ENCODE measurements around the gene MN1. TPM values are rescaled to one million over a fixed set of nuclear protein-coding genes. Genes with fewer than 3 reads are reported as not detected.

MN1 gene
- total RNA-seq, 1 donor from 2014 or later, result 0.09 TPM

GRCh38 chr22:27734066-27734465 is 67.5 kb downstream of the MN1 start:
- intact Hi-C loops (cut with micrococcal nuclease), result no loop called here
- no peak overlapping the region for H3K27ac Mint-ChIP-seq
- H3K4me1 Mint-ChIP-seq (ENCODE audit: low read depth), result no peaks in the 10 kb centered on the region
- DNase-seq (ENCODE audit: low spot score), result no peak
- no peaks in the 10 kb centered on the region for H3K36me3 Mint-ChIP-seq (ENCODE audit: low read depth)
- H3K9me3 Mint-ChIP-seq, result peaks cover 6% of the 10 kb centered on the region
- no peak overlapping the region for H3K4me3 Mint-ChIP-seq (ENCODE audit: low read depth)
- no peaks in the 10 kb centered on the region for H3K27me3 Mint-ChIP-seq (ENCODE audit: low read depth)

GRCh38 chr22:27732841-27733240 is 68.7 kb downstream of the MN1 start:
- intact Hi-C loops (cut with micrococcal nuclease), result no loop called here
- H3K36me3 Mint-ChIP-seq (ENCODE audit: low read depth), result no peaks in the 10 kb centered on the region

DNA sequence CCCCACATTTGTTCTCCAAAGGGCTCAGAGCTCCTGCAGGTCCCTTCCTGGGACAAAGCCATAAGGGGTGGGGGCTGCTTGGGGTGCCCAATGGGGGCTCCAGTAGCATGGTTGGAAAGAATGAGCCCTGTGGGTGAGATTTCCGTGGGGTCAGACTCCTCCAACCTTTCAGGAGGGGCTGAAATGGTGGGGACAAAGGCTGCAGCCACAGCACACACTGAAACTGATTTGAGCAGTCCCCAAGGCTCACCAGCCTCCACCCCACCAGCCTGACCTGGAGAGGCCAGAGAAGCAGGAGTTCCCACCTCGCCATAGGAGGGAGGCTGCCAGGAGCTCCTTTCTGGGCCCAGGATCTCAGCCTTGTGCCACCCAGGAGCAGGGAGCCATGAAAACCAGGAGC is 69.2 kb downstream of the MN1 start:
- H3K36me3 Mint-ChIP-seq (ENCODE audit: low read depth), result no peaks in the 10 kb centered on the region

More at GRCh38 chr22:27732841-27733240, 68.7 kb downstream of the MN1 start:
- Mint-ChIP-seq H3K4me1 (ENCODE audit: low read depth) (no peaks in the 10 kb centered on the region), H3K27ac (no peak overlapping the region), H3K4me3 (ENCODE audit: low read depth) (no peak overlapping the region), H3K9me3 (peaks cover 5% of the 10 kb centered on the region), H3K27me3 (ENCODE audit: low read depth) (no peaks in the 10 kb centered on the region)
- DNase-seq (ENCODE audit: low spot score), result no peak

DNA sequence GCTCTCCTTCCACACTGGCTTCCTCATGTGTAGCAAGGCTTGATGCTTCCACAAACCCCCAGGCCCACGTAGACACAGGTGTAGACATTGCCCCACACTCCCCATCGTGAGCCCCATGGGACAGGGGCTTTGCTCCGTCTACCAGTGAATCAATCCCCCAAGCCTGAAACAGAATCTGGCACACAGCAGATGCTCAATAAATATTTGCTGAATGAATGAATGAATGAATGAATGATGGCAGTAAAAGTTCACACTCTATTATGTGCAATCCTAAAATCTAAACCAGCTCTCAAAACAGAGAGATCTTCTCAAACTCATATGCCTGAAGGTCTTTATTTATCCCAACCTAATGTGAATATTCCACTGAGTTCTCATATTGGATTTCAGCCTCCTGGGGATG is 69.9 kb downstream of the MN1 start:
- no peak for DNase-seq (ENCODE audit: low spot score)
- Mint-ChIP-seq H3K4me3 (ENCODE audit: low read depth) (no peak overlapping the region), H3K27me3 (ENCODE audit: low read depth) (no peaks in the 10 kb centered on the region), H3K9me3 (no peaks in the 10 kb centered on the region), H3K27ac (no peak overlapping the region), H3K4me1 (ENCODE audit: low read depth) (no peaks in the 10 kb centered on the region), H3K36me3 (ENCODE audit: low read depth) (no peaks in the 10 kb centered on the region)
- intact Hi-C loops (cut with micrococcal nuclease), result no loop called here

More for the DNA sequence above, 69.2 kb downstream of the MN1 start:
- Mint-ChIP-seq H3K4me3 (ENCODE audit: low read depth) (no peak overlapping the region), H3K27ac (no peak overlapping the region), H3K27me3 (ENCODE audit: low read depth) (no peaks in the 10 kb centered on the region), H3K4me1 (ENCODE audit: low read depth) (no peaks in the 10 kb centered on the region), H3K9me3 (peaks cover under 1% of the 10 kb centered on the region)
- DNase-seq (ENCODE audit: low spot score), result no peak
- intact Hi-C loops (cut with micrococcal nuclease), result no loop called here

DNA sequence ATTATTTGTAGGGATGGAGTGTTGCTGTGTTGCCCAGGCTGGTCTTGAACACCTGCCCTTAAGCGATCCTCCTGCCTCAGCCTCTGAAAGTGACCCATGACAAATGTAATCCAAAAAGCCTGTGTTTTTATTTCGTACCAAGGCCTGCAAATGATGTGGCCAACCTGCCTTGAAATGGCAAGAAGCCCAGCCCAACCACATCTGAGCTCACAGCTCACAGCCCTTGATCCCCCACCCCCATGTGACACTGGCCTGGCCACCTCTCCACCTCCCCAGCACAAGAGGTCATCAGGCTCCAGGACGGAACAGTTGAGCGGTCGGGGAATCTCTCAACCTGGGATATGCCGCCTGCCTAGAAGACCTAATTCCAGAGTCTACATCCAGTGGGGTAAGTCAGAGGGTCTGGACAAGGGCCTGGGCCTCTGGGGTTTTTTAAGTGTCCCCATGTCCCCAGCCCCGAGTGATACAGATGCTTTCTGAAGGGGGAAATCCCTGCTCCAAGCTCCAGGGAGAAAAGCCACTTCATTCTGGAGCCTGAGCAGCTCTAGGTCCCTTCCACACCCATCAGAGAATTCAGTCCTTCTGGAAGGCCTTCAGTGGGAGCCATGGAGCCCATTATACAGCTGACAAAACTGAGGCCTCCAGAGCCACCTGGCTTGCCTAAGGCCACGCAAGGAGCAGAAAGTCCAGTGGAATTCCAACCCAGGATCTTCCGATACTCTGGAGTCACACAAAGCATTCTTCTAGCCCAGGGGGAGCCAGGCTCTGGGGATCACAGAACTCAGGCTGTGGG is 70.7 kb downstream of the MN1 start:
- Mint-ChIP-seq H3K4me3 (ENCODE audit: low read depth) (no peak overlapping the region), H3K27ac (no peak overlapping the region), H3K9me3 (peaks cover under 1% of the 10 kb centered on the region), H3K27me3 (ENCODE audit: low read depth) (no peaks in the 10 kb centered on the region), H3K36me3 (ENCODE audit: low read depth) (no peaks in the 10 kb centered on the region), H3K4me1 (ENCODE audit: low read depth) (no peaks in the 10 kb centered on the region)
- intact Hi-C loops (cut with micrococcal nuclease), result no loop called here
- no peak for DNase-seq (ENCODE audit: low spot score)

DNA sequence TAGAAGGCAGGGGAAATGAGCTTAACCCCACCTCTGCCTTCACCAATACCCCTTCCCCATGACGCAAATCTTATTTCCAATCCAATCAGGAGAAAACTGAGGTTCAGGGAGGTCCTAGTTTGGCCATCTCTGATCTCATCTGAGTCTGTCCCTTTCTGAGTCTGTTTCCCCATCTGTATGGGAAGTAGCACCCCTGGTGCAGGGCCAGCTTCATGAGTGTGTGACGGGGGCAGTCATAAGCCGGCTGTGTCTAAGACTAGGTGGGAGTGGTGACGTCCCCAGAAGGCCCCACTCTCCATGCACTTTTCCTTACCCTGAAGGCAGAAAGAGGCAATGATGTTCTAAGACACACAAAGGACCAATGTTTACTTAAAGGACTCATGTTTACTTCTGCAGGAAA is 72.3 kb downstream of the MN1 start:
- Mint-ChIP-seq H3K9me3 (peaks cover 6% of the 10 kb centered on the region), H3K27me3 (ENCODE audit: low read depth) (no peaks in the 10 kb centered on the region), H3K36me3 (ENCODE audit: low read depth) (no peaks in the 10 kb centered on the region), H3K4me3 (ENCODE audit: low read depth) (no peak overlapping the region), H3K27ac (no peak overlapping the region), H3K4me1 (ENCODE audit: low read depth) (no peaks in the 10 kb centered on the region)
- DNase-seq (ENCODE audit: low spot score), result no peak
- intact Hi-C loops (cut with micrococcal nuclease), result no loop called here

- no peak overlapping the region for H3K27ac Mint-ChIP-seq
- no peak overlapping the region for H3K4me3 Mint-ChIP-seq (ENCODE audit: low read depth)
- no peaks in the 10 kb centered on the region for H3K36me3 Mint-ChIP-seq (ENCODE audit: low read depth)
- H3K4me1 Mint-ChIP-seq (ENCODE audit: low read depth), result no peaks in the 10 kb centered on the region
- intact Hi-C loops (cut with micrococcal nuclease), result no loop called here
- peaks cover 6% of the 10 kb centered on the region for H3K9me3 Mint-ChIP-seq
- no peaks in the 10 kb centered on the region for H3K27me3 Mint-ChIP-seq (ENCODE audit: low read depth)
- no peak for DNase-seq (ENCODE audit: low spot score)
Measured at GRCh38 chr22:27727673-27728451, 73.7 kb downstream of the MN1 start.

- no peak overlapping the region for H3K4me3 Mint-ChIP-seq (ENCODE audit: low read depth)
- H3K36me3 Mint-ChIP-seq (ENCODE audit: low read depth), result no peaks in the 10 kb centered on the region
- H3K27me3 Mint-ChIP-seq (ENCODE audit: low read depth), result no peaks in the 10 kb centered on the region
- intact Hi-C loops (cut with micrococcal nuclease), result no loop called here
- no peak for DNase-seq (ENCODE audit: low spot score)
- peaks cover 6% of the 10 kb centered on the region for H3K9me3 Mint-ChIP-seq
- H3K4me1 Mint-ChIP-seq (ENCODE audit: low read depth), result no peaks in the 10 kb centered on the region
- H3K27ac Mint-ChIP-seq, result no peak overlapping the region
Measured at GRCh38 chr22:27726686-27727449, 74.7 kb downstream of the MN1 start.

- H3K36me3 Mint-ChIP-seq (ENCODE audit: low read depth), result no peaks in the 10 kb centered on the region
- no peaks in the 10 kb centered on the region for H3K27me3 Mint-ChIP-seq (ENCODE audit: low read depth)
- peaks cover 6% of the 10 kb centered on the region for H3K9me3 Mint-ChIP-seq
- no peak for DNase-seq (ENCODE audit: low spot score)
- no peak overlapping the region for H3K4me3 Mint-ChIP-seq (ENCODE audit: low read depth)
- H3K27ac Mint-ChIP-seq, result no peak overlapping the region
- intact Hi-C loops (cut with micrococcal nuclease), result no loop called here
- H3K4me1 Mint-ChIP-seq (ENCODE audit: low read depth), result no peaks in the 10 kb centered on the region
Measured at GRCh38 chr22:27726331-27726685, 75.2 kb downstream of the MN1 start.

DNA sequence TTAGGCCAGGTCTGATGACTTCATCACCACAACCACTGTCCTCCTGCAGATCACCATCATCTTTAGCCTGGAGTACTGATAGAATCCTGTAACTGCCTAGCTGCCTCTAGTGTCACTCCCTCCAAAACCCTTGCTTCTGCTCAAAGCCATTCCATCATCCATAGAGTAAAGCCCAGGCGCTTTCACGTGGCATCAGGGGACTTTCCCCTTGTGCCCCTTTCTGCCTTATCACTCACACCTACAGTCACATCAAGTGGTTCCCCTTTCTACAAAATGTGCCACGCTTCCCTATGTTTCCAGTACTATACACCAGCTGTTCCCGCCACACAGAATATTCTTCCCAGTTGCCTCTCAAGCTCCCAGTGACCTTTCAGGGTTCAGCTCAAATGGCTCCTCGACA is 75.9 kb downstream of the MN1 start:
- Mint-ChIP-seq H3K9me3 (peaks cover 6% of the 10 kb centered on the region), H3K4me3 (ENCODE audit: low read depth) (no peak overlapping the region), H3K27ac (no peak overlapping the region)

DNA sequence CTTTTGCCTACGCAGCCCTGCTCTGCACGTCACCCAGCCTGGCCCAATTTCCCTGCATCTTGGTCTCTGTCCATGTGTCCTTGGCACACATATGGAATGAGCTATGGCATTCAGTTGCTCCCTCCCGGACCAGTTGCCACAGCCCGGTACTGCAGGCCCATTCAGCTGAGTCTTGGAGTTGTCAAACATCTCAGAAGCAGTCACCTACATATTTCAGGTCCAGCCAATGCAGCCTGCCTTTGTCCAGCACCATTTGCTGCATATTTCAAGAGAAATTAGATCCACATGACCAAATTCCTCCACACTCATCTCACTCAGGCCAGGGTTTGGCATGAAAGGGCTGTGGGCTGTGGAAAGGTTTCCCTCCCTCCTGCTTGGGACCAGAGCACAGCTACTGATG is 76.8 kb downstream of the MN1 start:
- peaks cover 6% of the 10 kb centered on the region for H3K9me3 Mint-ChIP-seq
- H3K27ac Mint-ChIP-seq, result no peak overlapping the region
- no peaks in the 10 kb centered on the region for H3K4me1 Mint-ChIP-seq (ENCODE audit: low read depth)
- H3K36me3 Mint-ChIP-seq (ENCODE audit: low read depth), result no peaks in the 10 kb centered on the region
- no peak overlapping the region for H3K4me3 Mint-ChIP-seq (ENCODE audit: low read depth)
- DNase-seq (ENCODE audit: low spot score), result no peak
- intact Hi-C loops (cut with micrococcal nuclease), result no loop called here
- H3K27me3 Mint-ChIP-seq (ENCODE audit: low read depth), result no peaks in the 10 kb centered on the region

More for the DNA sequence above, 75.9 kb downstream of the MN1 start:
- no peak for DNase-seq (ENCODE audit: low spot score)
- Mint-ChIP-seq H3K4me1 (ENCODE audit: low read depth) (no peaks in the 10 kb centered on the region), H3K27me3 (ENCODE audit: low read depth) (no peaks in the 10 kb centered on the region), H3K36me3 (ENCODE audit: low read depth) (no peaks in the 10 kb centered on the region)
- intact Hi-C loops (cut with micrococcal nuclease), result no loop called here

DNA sequence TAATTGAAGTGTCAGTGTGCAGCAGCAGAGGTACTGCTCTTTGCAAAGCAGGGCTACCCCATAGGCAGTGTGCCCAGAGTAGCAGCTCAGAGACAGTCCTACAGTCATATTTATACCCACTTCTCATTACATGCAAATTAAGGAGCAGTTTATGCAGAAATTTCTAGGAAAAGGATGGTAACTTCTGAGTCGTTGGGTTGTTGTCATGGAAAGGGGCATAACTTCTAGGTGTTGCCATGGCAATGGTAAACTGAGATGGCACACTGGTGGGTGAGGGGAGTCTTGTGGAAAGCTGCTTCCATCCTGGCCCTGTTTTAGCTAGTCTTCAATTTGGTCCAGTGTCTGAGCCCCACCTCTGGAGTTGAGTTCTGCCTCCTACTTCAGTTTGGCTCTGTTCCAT is 77.4 kb downstream of the MN1 start:
- H3K4me3 Mint-ChIP-seq (ENCODE audit: low read depth), result no peak overlapping the region
- H3K27me3 Mint-ChIP-seq (ENCODE audit: low read depth), result no peaks in the 10 kb centered on the region
- no peak overlapping the region for H3K27ac Mint-ChIP-seq
- no peaks in the 10 kb centered on the region for H3K36me3 Mint-ChIP-seq (ENCODE audit: low read depth)
- no peaks in the 10 kb centered on the region for H3K4me1 Mint-ChIP-seq (ENCODE audit: low read depth)
- H3K9me3 Mint-ChIP-seq, result peaks cover 6% of the 10 kb centered on the region
- intact Hi-C loops (cut with micrococcal nuclease), result no loop called here
- DNase-seq (ENCODE audit: low spot score), result no peak

DNA sequence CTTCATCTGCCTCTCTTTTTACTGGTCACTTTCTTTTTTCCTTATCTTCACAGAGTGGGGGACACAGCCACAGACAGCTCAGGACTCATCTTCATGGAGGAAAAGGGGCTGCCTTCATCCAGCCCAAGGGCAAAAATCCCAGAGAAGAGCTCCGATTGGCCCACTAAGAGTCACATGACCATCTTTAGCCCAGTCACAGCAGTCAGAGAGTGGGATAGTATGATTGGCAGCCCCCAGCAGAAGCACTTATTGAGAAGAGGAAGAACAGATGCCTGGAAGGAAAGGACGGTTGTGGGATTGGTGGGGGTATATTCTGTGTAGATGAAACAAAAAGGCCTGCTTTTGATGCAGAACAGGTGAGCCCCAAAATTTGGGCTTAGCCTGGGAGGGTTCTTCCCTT is 77.8 kb downstream of the MN1 start:
- no peak overlapping the region for H3K27ac Mint-ChIP-seq
- intact Hi-C loops (cut with micrococcal nuclease), result no loop called here
- no peak for DNase-seq (ENCODE audit: low spot score)
- H3K4me1 Mint-ChIP-seq (ENCODE audit: low read depth), result no peaks in the 10 kb centered on the region
- H3K4me3 Mint-ChIP-seq (ENCODE audit: low read depth), result no peak overlapping the region
- no peaks in the 10 kb centered on the region for H3K27me3 Mint-ChIP-seq (ENCODE audit: low read depth)
- peaks cover 6% of the 10 kb centered on the region for H3K9me3 Mint-ChIP-seq
- no peaks in the 10 kb centered on the region for H3K36me3 Mint-ChIP-seq (ENCODE audit: low read depth)
